ENCODE results near the gene IL15. TPM values are rescaled to one million over a fixed set of nuclear protein-coding genes. Genes with fewer than 3 reads are reported as not detected.
"Not testable (repeated sequence)": the region's sequence is repeated elsewhere in the genome, so short reads cannot be mapped to it uniquely, and the experiment has no call there.

Gene IL15
- total RNA-seq, 1 donor from 2014 or later = 7.2 TPM

DNA sequence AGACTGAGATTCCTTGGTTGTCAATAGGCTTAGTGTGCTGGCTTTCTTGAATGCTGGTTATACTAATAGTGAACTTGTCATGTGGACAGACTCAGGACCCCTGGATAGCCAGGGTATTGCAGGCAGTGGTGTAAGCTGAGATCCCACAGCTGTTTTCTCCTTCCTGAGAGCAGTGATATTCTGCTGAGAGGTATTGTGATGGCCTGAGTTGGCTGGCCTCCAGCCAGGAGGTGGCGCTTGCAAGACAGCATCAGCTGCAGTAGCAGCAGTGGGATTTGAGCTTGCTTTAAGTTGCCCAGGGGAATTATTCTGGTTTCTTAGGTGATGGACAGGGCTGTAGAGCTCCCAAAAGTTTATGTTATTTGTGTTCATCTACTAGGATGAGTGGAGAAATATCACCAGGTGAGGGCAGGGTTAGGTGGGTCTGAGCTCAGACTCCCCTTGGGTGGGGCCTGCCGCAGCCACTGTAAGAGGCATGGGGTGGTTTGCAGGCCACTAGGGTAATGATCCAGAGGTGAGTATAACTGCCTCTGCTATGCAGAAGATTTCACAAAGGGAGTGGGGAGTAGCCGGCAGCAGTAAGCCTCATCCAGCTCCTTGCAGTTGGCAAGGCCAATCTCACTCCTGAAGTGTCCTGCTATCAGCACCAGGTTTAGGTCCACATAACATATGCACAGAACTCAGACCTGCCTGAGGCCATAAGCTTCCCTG lies 66.2 kb downstream of the IL15 start:
- no peak for DNase-seq (ENCODE audit: low spot score)

DNA sequence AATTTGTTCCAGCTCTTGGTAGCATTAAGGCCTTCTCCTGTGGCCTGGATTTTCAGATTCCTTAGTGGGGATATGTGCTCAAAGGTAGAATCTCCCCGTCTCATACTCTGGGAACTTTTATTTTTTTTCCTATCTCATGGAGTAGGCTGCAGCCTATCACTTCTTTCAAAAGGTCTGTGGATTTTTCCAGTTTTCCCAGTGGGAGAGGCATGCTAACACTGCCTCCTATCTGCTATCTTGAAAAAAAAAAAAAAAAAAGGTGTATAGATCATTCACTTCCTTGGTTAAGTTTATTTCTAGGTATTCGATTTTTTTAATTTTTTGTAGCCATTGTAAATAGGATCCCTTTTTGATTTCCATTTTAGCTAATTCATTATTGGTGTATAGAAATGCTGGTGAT lies 67.1 kb downstream of the IL15 start:
- no peak for DNase-seq (ENCODE audit: low spot score)

DNA sequence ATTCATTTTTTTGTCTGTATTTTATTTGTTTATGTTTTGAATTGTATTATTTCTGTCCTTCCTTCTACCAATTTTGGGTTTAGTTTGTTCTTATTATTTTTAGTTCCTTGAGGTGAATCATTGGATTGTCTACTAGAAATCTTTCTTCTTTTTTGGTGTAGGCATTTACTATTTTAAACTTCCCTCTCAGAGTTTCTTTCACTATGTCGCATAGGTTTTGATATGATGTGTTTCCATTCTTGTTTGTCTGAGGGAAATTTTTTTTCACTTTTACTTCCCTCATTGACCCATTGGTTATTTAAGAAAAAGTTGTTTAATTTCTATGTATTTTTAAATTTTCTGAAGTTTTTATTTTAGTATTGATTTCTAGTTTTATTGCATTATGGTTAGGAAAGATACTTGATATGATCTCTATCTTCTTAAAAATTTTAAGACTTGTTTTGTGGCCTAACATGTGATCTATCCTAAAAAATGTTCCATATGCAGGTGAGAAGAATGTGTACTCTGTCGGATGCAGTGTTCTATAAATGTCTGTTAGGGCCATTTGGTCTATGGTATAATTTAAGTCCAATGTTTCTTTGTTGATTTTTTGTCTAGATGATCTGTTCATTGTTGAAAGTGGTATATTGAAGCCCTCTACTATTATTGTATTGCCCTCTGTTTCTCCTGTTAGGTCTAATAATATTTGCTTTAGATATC lies 68.8 kb downstream of the IL15 start:
- DNase-seq (ENCODE audit: low spot score) = no peak

DNA sequence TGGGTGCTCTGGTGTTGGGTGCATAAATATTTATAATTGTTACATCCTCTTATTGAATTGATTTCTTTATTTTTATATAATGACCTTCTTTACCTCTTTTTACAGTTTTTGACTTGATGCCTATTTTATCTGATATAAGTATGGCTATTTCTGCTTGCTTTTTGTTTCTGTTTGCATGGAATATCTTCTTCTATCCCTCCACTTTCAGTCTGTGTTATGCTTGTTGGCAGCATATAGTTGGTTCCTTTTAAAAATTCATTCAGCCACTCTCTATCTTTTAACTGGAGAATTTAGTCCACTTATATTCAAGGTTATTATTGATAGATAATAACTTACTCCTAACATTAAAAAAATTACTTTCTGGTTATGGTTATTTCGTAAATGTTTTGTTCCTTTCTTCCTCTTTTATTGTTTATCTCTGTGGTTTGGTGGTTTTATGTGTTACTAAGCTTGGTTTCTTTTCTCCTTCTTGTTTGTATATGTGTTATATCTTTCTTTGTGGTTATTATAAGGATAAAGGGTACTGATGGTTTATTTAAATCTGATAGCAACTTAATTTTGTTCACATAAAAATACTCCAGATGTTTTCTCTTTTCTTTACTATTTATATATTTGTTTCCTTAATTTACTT lies 69.5 kb downstream of the IL15 start:
- no peak for DNase-seq (ENCODE audit: low spot score)

DNA sequence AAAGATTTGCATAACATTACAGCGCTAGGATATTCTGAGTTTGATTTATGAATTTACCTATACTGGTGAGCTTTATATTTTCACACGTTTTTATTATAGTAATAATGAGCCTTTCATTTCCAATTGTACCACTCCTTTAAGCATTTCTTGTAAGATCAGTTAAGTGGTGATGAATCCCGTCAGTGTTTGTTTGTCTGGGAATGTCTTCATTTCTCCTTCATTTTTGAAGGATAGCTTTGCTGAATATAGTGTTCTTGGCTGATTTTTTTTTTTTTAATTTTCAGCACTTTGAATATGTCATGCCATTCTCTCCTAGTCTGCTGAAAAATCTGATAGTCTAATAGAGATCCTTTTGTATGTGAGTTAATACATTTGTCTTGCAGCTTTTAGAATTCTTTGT lies 70.1 kb downstream of the IL15 start:
- no peak for DNase-seq (ENCODE audit: low spot score)

DNA sequence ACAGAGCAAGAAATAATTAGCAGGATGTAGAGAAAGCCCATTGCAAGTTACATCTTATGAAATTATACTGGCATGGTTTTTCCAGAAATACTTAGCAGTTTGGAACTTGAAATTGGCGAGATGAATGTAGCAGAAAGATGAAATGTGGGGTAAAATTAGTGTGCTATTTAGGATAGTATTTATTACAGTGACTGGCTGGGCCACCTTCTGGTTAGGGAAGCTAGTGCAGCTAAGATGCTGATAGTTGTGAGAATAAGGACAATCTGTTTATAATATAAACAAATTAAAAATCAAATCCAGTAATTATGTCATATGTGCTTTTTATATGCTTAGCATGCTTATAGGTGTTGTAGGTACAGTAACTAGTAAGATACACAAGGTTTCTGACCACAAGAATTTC lies 74.8 kb downstream of the IL15 start:
- peak; percentile 3 for DNase-seq (ENCODE audit: low spot score)

DNA sequence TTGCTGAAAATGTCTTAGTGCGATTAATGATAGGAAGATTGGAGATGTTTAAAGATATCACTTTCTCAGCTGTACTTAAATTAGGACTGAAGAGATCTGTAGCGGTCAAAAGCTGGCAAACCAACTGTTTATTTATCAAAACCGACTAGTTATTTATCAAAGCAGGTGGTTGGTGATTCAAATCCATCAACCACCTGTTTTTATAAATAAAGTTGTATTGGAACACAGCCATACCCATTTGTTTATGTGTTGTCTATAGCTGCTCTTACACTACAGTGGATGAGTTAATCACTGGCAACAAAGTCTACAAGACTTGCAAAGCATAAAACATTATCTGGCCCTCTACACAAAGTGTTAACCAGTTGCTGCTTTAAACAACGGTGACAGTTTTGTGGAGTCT lies 76.8 kb downstream of the IL15 start:
- DNase-seq (ENCODE audit: low spot score) = no peak

DNA sequence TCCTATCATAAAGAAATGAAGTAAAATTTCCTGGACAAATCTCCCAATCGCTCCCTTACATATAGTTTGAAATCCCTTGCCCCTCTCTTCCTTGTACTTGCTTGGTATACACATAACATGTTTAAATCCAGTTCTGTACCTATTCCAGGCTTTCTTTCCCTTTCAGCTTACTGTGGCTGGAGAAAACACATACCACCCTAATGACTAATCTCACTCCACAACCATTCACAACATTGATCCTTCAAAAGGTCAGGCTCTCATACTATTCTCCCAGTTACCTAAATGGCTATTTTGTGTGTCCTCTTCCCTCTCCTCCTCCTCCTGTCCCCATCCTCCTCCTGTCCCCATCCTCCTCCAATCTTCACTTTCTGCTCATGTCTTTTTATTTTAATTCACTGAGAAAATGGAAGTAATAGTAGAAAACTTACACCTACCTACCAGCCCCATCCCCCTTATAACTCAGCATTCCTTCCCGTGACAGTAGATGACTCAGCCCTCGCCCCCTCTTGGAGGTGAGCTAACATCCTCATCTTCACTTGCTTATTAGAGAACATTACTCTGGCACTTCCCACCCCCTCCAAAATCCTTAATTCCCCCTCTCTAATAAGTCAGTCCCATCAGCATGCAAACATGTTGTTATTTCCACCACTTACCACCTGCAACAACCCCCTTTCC lies 77.5 kb downstream of the IL15 start:
- no peak for DNase-seq (ENCODE audit: low spot score)

DNA sequence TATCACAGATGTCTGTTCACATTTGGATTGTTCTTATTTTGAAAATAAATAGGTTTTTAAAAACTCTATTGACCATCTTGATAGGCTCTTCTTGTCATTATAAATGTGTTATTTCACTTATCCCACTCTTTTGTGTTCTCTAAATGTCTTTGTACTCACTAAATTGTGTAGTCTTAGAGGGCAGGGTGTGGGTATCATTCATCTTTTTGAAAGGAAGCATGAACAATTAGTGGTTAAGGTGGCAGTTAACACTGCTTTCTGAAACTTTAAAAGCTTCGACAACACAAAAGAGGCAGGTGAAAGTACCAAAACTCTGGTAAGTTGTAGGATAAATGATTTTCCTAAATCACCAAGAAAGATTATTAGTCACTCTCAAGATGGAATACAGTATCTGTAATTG lies 83.2 kb downstream of the IL15 start:
- DNase-seq (ENCODE audit: low spot score) = no peak

DNA sequence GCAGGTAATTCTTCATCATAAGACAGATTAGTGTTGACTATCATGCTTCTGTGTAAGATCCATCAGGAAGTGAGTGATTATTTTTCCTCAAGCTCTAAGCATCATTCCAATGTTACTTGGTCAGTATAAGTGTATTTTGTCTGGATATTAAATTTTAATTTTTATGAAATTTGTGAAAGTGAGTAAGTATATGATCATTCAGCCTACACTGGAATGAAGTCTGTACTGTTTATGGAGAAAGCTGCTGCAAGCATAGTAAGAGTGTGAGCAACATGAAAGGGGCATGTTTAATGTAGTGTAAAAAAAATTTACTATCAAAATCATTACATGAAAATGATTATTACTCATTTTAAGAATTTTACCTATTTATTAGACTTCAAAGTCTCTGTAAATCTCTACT lies 84.8 kb downstream of the IL15 start:
- DNase-seq (ENCODE audit: low spot score) = no peak

DNA sequence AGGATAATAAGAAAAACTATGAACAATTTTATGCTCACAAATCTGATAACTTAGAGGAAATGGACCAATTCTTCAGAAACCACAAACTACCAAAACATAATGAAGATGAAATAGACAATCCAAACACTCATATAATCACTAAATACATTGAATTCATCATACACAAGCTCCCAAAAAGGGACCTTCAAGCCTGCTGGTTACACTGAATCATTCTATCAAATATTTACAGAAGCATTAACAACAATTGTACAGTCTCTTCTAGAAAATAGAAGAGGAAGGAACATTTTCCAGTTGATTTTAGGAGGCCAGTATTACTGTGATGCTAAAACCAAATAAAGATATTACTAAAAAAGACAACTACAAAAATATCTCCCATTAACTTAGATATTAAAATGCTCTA lies 88.3 kb downstream of the IL15 start:
- no peak for DNase-seq (ENCODE audit: low spot score)

DNA sequence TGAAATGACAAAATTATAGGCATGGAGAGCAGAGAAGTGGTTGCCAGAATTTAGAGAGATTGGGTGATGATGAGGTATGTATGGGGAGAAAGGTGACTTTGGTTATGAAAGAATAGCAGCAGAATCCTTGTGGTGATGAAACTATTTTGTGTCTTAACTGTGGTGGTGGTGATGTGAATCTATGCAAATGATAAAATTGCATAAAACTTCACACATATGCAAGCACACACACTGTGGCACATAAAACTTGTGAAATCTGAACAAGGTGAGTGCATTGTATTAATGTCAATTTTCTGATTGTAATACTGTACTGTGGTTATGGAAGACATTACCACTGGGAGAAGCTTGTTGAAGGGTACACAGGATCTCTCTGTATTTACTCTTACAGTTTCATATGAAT lies 91.0 kb downstream of the IL15 start:
- no peak for DNase-seq (ENCODE audit: low spot score)

DNA sequence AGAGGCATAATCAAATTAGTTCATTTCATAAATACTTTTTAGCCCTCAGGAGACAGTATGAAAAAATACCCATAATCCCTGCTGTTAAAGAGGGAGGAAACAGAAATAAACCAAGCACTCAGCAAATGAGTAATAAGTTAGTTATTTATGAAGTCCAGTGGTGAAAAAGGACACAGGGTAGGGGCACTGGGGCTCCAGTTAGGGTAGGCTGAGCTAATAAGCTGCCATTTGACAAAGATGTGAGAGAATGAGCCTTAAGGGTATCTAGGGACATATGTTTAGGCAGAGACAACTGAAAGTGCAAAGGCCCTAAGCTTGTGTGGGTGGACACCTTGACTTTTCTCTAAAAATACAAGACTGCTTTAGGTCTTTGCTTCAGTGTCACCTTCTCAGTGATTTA lies 94.4 kb downstream of the IL15 start:
- DNase-seq (ENCODE audit: low spot score) = no peak

DNA sequence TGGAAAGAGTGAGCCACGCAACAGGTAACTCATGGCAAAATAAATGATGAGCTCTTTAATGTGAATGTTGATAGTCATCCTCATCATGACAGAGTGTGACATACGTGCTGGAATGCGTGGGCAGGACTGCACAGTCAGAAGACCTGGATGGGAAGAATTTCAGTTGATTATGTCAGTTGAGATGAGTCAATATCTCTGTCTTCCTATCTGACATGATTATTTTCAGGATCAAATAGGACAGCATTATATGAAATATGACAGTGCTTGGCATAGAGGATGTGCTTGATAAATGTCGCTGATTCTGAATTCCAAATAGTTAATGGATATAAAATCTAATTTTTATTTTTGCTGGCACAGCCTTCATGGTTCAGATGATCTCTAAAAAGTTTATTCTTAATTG lies 95.1 kb downstream of the IL15 start:
- DNase-seq (ENCODE audit: low spot score) = no peak

DNA sequence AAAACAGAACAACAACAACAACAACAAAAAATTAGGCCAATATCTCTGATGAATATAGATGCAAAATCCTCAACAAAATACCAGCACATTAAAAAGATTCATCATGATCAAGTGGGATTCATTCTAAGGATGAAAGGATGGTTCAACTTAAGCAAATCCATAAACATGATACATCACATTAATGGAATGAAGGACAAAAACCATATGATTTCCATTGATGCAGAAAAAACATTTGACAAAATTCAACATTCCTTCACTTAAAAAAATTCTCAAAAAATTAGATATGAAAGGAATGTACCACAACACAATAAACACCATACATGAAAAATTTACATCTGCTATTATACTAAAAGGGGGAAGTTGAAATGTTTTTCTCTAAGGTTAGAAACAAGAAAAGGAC lies 103.3 kb downstream of the IL15 start:
- no peak for DNase-seq (ENCODE audit: low spot score)

DNA sequence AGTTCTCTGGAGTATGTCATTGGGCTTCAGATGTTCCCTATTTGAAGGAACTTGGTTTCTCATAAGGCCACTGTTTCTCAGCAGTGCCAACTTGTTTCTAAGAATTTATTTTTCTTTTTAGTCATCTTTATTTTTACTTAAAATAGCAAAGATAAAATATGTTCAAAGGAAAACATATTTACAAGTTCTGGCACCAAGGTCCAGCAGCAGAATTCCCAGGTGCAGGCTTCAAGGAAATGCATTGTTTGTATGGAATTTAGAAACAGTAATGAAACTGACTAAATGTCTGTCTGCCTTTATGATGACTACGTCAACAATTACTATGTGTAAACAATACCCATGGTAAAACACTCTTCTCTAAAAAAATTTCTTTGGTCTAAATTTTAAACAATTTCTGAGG lies 109.6 kb downstream of the IL15 start:
- DNase-seq (ENCODE audit: low spot score) = no peak

DNA sequence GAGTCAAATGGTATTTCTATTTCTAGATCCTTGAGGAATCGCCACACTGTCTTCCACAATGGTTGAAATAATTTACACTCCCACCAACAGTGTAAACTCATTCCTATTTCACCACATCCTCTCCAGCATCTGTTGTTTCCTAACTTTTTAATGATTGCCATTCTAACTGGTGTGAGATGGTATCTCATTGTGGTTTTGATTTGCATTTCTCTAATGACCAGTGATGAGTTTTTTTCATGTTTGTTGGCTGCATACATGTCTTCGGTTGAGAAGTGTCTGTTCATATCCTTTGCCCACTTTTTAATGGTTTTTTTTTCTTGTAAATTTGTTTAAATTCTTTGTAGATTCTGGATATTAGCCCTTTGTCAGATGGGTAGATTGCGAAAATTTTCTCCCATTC lies 115.4 kb downstream of the IL15 start:
- not testable (repeated sequence) for DNase-seq (ENCODE audit: low spot score)

DNA sequence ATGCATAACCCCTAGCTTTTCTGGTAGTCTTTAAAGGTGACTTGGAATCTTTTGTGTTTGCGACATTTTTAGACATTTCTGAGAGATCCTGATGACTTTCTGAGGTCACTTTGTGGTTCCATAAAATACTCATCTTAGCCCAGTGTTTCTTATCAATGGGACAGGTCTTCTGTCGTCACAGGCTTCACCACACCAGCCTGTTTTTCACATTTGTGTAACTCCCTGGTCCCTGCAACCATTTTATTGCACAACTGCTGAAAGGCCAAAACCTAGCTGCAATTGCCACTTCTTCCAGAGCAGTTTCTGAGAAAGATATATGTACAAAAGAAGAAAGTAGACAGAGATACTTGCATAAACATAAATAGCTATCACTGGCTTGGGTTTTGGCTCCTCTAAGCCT lies 120.9 kb downstream of the IL15 start:
- DNase-seq (ENCODE audit: low spot score) = peak; percentile 46

DNA sequence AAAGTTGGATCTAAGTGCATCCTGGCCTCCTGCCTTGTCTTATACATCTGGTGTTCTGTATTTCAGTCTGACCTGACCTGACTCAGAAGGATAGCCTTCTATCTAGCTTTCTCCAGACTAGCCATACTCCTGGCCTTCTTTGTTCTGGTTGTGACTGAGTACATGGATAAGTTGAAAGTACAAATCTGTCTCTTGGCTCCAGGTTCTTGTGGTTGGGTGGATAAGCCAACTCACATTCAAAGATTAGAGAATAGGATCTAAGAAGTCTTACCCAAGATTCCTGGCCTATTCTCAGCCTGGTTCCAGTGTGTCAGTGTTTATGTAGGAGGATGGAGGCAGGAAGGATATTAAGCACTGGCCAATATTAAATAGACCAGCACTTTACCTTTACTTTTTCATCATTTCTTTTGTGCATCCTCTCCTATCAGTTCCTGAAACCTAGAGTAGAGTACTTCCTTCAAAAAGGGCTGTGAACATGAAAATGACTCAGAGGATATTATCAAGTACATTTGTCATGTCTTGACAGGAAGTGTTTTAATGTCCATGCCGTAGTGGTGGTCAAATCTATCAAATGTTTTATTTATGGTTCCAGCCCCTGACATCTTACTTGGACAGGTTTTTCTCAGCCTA lies 123.5 kb downstream of the IL15 start:
- no peak for DNase-seq (ENCODE audit: low spot score)

DNA sequence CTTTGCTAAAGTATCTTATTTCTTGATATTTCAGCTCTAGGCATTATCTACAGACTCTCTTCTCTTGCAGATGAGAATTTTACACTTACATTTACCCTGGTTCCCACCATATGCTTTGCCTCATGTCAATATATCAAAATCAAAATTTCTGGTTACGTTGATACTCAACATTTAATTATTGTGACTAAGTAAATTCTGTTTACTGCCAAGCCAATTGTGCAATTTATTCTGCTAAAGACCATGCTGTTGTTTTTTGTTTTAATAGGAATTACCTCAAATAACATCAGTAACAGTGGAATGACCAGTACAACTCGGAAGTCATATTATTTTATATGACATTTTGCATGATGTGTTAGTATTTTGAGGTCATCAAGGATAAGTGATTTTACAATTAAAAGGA lies 125.5 kb downstream of the IL15 start:
- no peak for DNase-seq (ENCODE audit: low spot score)

DNA sequence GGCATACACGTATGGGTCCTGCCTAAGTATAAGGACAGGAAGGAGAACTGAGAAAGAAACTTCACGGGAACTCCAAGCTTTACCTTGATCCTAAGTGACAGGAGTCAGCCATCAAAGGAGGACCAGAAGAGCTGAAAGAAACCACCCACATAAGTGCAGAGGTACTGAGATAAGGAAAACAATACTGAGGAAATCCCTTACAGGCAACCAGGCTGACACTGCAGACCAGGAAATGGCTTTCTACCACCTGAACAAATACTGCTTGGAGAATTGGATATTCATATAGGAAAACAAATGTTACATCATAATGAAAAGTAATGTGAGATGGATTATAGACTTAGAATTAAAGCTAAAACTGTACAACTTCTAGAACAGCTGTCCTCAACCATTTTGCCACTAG lies 127.0 kb downstream of the IL15 start:
- no peak for DNase-seq (ENCODE audit: low spot score)

DNA sequence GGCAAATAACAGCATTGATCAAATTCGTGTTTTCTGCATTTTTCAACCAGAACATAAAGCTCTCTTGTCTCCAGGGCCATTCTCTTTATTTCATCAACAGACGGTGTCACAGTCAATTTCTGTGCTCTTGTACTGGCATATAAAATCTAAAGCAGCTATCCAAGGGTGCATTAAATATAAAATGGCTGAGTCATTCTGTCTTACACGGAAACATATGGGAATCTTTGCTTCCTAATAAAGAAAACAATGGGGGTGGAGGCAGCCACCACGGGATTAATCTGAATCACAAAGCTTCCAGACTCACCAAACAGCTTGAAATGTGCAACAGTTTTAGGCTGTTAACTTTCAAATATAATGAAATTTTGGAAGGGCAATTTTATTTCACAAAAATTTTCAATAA lies 132.6 kb downstream of the IL15 start:
- no peak for DNase-seq (ENCODE audit: low spot score)
